Fibroblast of the aortic adventitia (primary cell): ENCODE measurements around the gene FAM131C. TPM values are rescaled to one million over a fixed set of nuclear protein-coding genes. Genes with fewer than 3 reads are reported as not detected.

Experiments used
- DNase-seq: peaks from one replicate; pipeline ENCODE4 v3.0.0-alpha.2; 2010; ENCODE audit warnings: low read depth
- H3K4me3 ChIP-seq: 2 replicates; pipeline ENCODE4 v1.5.1; 2011; ENCODE audit warnings: low read depth, mild to moderate bottlenecking, control low read depth, low read length, moderate library complexity
- total RNA-seq: library from RNA; depleted of rRNA; stranded (reverse); fragments of >200 nt; gene quantifications from 2 replicates; pipeline ENCODE4 v1.2.3, GENCODE V29; 2012; ENCODE audit warnings: low replicate concordance
- TF ChIP-seq, protein P1 (sequence below): IDR thresholded peaks from 2 replicates; pipeline ENCODE4 v1.5.1; 2011; ENCODE audit warnings: mild to moderate bottlenecking, low read length, control low read depth, inconsistent platforms; ENCODE audit not compliant: insufficient read depth

FAM131C gene
- total RNA-seq, 1 donor = 0.63 TPM

- DNase-seq = no peak
- H3K4me3 ChIP-seq = no peak overlapping the region
- TF ChIP-seq, protein P1, sequence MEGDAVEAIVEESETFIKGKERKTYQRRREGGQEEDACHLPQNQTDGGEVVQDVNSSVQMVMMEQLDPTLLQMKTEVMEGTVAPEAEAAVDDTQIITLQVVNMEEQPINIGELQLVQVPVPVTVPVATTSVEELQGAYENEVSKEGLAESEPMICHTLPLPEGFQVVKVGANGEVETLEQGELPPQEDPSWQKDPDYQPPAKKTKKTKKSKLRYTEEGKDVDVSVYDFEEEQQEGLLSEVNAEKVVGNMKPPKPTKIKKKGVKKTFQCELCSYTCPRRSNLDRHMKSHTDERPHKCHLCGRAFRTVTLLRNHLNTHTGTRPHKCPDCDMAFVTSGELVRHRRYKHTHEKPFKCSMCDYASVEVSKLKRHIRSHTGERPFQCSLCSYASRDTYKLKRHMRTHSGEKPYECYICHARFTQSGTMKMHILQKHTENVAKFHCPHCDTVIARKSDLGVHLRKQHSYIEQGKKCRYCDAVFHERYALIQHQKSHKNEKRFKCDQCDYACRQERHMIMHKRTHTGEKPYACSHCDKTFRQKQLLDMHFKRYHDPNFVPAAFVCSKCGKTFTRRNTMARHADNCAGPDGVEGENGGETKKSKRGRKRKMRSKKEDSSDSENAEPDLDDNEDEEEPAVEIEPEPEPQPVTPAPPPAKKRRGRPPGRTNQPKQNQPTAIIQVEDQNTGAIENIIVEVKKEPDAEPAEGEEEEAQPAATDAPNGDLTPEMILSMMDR = no peak
These were observed 12.1 kb upstream of the FAM131C start for GRCh38 chr1:16085522-16085921.

GRCh38 chr1:16083486-16083885, 10.0 kb upstream of the FAM131C start:
- H3K4me3 ChIP-seq = no peak overlapping the region
- TF ChIP-seq, protein P1 = no peak
- no peak for DNase-seq

- TF ChIP-seq, protein P1 = peak; percentile 93
- peak; percentile 66 for DNase-seq
- no peak overlapping the region for H3K4me3 ChIP-seq
These were observed 9.0 kb upstream of the FAM131C start for GRCh38 chr1:16082283-16083038.

DNA sequence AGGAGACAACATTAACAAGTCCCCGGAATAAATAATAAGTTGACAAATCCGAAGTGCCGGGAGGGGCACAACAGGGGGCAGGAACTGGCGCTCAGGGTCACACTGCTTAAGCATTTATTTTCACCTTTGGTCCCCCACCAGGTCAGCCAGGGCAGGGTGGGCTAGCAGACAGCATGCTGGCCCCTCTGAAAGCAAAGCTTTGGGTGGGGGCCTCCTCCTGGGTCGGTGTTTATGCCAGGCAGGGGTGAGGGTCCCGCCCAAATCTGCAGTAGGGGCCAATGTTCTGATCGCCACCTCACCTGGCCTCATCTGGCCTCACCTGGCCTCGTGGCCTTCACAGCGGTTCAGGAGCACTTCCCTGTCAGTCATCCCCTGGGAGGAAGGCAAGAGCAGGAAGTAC, 8.2 kb upstream of the FAM131C start:
- TF ChIP-seq, protein P1 = no peak
- no peak overlapping the region for H3K4me3 ChIP-seq
- DNase-seq = no peak

DNA sequence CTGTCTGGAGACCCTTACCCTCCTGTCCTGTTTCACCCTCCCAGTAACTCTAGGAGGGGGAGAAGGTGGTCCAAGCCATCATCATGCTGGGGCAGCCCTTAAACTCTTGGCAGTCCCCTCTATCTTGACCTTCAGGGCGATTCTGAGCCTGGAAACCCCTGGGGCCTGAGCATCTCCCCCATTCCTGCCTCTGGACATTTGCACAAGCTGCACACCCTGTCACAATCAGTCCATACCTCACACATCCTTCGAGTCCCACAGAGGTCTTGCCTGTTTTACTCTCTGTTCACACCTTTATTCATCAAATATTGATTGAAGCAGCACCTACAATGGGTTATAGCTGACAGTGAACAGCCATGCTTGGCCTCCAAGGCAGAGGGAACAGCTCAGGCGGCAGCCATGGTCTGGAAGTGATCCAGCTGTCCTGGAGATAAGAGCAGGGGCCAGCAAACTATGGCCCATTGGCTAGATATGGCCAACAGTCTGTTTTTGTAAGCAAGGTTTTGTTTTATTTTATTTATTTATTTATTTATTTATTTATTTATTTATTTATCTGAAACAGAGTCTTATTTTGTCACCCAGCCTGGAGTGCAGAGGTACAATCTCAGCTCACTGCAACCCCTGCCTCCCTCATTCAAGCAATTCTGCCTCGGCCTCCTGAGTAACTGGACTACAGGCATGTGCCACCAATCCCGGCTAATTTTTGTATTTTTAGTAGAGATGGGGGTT, 7.1 kb upstream of the FAM131C start:
- no peak overlapping the region for H3K4me3 ChIP-seq
- DNase-seq = no peak
- TF ChIP-seq, protein P1 = no peak

GRCh38 chr1:16078925-16079656, 5.6 kb upstream of the FAM131C start:
- no peak overlapping the region for H3K4me3 ChIP-seq
- DNase-seq = peak; percentile 71
- TF ChIP-seq, protein P1 = peak; percentile 92
